GM13977 (cell line): ENCODE data around the gene CD3D.
"Not testable (repeated sequence)": the region's sequence is repeated elsewhere in the genome, so short reads cannot be mapped to it uniquely, and the experiment has no call there.

ENCODE experiments used
- DNase-seq: peaks from one replicate; pipeline ENCODE4 v3.0.0; 2012; ENCODE audit warnings: low spot score
- in situ Hi-C: fragments of 300-500 bp; cut with MboI; formaldehyde crosslinking; loops from one replicate; pipeline ENCODE4 v1.12.0; 2022; ENCODE audit warnings: low sequenced_read_pairs, low pct_unique_long_range_greater_than_20kb, mixed read lengths, inconsistent platforms; ENCODE audit not compliant: unreplicated experiment
- TF ChIP-seq, protein P1 (sequence below): IDR thresholded peaks from 2 replicates; pipeline ENCODE4 v1.5.1; 2012; ENCODE audit warnings: mild to moderate bottlenecking, control low read depth; ENCODE audit not compliant: insufficient read depth; ENCODE audit errors: extremely low read depth, missing control alignments

The CD3D gene

DNA sequence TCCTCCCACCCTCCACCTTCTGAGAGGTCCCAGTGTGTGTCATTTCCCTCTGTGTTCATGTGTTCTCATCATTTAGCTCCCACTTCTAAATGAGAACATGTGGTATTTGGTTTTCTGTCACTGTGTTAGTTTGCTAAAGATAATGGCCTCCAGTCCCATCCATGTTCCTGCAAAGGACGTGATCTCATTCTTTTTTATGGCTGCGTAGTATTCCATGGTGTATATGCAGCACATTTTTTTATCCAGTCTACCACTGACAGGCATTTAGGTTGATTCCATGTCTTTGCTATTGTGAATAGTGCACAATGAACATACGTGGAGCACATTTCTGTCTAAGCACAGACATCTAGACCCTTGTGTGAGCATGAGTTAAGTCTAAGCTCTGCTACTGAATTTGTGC lies 32.2 kb downstream of the CD3D start:
- TF ChIP-seq, protein P1, sequence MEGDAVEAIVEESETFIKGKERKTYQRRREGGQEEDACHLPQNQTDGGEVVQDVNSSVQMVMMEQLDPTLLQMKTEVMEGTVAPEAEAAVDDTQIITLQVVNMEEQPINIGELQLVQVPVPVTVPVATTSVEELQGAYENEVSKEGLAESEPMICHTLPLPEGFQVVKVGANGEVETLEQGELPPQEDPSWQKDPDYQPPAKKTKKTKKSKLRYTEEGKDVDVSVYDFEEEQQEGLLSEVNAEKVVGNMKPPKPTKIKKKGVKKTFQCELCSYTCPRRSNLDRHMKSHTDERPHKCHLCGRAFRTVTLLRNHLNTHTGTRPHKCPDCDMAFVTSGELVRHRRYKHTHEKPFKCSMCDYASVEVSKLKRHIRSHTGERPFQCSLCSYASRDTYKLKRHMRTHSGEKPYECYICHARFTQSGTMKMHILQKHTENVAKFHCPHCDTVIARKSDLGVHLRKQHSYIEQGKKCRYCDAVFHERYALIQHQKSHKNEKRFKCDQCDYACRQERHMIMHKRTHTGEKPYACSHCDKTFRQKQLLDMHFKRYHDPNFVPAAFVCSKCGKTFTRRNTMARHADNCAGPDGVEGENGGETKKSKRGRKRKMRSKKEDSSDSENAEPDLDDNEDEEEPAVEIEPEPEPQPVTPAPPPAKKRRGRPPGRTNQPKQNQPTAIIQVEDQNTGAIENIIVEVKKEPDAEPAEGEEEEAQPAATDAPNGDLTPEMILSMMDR = no peak
- in situ Hi-C loops = no loop called here
- no peak for DNase-seq

DNA sequence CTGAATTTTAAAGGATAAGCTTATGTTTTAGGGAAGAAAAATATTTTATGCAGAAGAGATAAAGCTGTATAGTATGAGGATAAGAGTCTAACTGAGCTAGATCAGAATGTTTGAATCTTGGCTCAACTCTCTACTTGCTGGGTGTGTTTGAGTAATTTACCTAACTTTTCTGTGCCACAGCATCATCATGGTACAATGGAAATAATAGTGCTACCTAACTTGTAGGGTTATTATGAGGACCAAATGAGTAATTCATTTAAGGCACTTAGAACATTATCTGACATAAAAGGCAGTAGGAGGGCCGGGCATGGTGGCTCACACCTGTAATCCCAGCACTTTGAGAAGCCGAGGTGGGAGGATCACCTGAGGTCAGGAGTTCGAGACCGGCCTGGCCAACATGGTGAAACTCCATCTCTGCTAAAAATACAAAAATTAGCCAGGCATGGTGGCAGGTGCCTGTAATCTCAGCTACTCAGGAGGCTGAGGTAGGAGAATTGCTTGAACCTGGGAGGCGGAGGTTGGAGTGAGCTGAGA lies 33.4 kb downstream of the CD3D start:
- in situ Hi-C loops, DNase-seq: not testable (repeated sequence)

DNA sequence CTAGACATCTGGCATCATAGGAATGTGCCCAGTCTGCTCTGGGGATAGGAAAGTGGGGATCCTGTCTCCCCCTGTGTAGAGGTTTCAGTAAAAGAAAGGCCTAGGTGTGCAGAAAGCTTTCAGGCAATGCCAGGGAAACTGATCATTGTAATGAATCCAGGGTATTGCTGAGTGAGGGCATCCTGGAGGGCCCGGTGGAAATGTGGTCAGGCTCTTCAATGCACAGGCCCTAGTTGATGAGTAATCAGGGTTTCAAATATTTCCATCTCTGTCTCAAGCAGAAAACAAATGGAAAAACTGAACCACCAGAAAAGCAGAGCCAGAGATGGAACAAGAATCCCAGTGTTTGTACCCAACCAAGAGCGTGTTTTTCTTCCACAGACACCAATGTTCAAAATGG lies 35.9 kb downstream of the CD3D start:
- in situ Hi-C loops = no loop called here
- TF ChIP-seq, protein P1 = no peak
- DNase-seq = no peak

DNA sequence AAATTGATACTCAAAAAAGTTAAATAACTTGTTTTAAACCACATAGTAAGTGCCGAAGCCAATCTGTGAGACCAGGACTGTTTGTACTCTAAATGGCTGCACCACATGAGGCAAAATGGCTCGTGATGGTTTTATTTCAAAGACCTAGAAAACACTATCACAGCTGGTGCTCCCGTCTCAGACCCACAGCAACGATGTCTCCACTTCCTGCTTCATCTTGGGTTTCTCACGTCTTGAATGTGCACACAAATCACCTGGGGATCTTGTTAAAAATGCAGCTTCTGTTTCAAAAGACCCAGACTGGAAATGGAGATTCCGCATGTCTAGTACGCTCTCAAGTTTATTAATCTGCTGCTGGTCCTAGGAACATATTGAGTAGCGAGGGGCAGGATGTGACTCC lies 36.8 kb downstream of the CD3D start:
- DNase-seq = no peak
- in situ Hi-C loops = no loop called here
- TF ChIP-seq, protein P1 = no peak

DNA sequence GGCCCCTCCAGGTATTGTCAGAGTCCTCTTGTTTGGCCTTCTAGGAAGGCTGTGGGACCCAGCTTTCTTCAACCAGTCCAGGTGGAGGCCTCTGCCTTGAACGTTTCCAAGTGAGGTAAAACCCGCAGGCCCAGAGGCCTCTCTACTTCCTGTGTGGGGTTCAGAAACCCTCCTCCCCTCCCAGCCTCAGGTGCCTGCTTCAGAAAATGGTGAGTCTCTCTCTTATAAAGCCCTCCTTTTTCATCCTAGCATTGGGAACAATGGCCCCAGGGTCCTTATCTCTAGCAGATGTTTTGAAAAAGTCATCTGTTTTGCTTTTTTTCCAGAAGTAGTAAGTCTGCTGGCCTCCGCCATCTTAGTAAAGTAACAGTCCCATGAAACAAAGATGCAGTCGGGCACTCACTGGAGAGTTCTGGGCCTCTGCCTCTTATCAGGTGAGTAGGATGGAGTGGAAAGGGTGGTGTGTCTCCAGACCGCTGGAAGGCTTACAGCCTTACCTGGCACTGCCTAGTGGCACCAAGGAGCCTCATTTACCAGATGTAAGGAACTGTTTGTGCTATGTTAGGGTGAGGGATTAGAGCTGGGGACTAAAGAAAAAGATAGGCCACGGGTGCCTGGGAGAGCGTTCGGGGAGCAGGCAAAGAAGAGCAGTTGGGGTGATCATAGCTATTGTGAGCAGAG lies 37.8 kb downstream of the CD3D start, which contains the start of gene CD3E:
Gene CD3E (plus strand): TSS at position 163 of the 681 bp plus-strand sequence. CDS start 223 bp downstream, at position 386.
- in situ Hi-C loops = no loop called here
- TF ChIP-seq, protein P1 = no peak
- DNase-seq = no peak

DNA sequence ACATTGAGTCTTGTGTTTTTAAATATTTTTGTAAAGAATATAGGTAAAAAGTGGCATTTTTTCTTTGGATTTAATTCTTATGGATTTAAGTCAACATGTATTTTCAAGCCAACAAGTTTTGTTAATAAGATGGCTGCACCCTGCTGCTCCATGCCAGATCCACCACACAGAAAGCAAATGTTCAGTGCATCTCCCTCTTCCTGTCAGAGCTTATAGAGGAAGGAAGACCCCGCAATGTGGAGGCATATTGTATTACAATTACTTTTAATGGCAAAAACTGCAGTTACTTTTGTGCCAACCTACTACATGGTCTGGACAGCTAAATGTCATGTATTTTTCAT lies 38.3 kb downstream of the CD3D start:
- no peak for DNase-seq
- TF ChIP-seq, protein P1 = no peak
- in situ Hi-C loops = no loop called here

DNA sequence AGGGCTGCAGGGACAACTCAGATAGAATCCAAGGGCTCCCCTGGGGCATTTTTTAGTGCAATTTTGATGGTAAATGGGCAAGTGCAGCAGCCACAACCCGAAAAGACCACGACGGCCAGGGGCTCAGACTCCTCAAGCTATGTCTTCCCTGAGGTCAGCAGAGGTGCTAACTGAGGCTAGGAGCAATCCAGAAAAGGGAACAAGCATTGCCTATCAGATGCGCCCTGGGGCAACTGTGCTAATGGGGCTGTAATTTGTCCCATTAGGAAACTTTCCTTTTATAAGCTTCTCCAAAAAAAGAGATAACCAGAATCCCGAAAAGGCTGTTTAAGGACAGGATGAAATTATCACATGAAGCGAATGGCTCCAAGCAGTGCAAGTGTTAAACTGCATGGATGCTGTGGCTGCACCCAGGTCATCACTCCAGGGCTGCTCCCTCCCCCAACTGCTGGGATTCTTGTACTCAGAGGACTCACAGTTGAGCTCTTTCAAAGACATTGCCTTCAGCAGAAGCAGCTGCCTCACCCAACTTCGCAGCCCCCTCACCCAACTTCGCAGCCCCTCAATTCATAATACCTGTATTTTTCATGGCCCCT lies 40.8 kb downstream of the CD3D start:
- DNase-seq = no peak
- TF ChIP-seq, protein P1 = no peak
- in situ Hi-C loops = no loop called here
